Measurements from ENCODE around the gene DCAKD. TPM values are rescaled to one million over a fixed set of nuclear protein-coding genes. Genes with fewer than 3 reads are reported as not detected.

The DCAKD gene
- total RNA-seq: 61.5 and 65.9 TPM in 2 replicates

DNA sequence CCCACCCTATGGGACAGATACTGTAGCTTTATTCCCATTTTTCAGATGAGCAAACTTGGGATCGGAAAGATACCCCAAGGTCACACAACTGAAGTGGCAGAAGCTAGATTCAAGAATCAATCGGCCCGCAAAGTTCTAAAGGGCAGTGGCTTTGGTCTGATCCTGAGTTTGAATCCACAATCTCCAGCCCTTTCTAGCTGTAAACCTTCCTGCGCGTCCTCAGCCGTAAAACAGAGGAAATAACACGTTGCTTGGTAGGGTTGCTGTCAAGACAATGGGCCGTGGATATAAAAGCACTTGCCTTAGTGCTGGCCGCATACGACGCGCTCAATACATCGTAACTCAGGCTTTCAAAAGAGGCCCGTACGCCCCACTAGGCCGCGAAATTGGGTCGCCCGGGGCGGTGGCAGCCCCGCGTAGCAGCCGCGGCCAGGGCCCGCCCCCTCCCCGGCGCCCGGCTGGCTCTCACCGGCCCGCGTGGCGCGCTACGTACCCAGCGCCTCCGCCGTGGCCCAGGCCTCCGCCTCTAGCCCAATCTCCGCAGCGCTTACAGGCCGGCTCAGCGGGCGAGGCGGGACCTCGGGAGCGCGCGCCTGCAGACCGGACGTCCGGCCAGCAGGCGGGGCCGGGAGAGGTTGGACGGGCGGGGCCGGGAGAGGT is at the start of gene DCAKD:
Gene DCAKD, minus strand, starts transcription at position 573 of the 660 bp plus-strand sequence. CDS start 16,747 bp downstream, outside the sequence.
- H3K27me3 ChIP-seq (ENCODE audit: control insufficient read depth, insufficient read depth, low read length): no peaks in the 10 kb centered on the region
- TF ChIP-seq, protein P1, sequence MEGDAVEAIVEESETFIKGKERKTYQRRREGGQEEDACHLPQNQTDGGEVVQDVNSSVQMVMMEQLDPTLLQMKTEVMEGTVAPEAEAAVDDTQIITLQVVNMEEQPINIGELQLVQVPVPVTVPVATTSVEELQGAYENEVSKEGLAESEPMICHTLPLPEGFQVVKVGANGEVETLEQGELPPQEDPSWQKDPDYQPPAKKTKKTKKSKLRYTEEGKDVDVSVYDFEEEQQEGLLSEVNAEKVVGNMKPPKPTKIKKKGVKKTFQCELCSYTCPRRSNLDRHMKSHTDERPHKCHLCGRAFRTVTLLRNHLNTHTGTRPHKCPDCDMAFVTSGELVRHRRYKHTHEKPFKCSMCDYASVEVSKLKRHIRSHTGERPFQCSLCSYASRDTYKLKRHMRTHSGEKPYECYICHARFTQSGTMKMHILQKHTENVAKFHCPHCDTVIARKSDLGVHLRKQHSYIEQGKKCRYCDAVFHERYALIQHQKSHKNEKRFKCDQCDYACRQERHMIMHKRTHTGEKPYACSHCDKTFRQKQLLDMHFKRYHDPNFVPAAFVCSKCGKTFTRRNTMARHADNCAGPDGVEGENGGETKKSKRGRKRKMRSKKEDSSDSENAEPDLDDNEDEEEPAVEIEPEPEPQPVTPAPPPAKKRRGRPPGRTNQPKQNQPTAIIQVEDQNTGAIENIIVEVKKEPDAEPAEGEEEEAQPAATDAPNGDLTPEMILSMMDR (IDR thresholded peaks at IDR 0.05; ENCODE audit: insufficient read depth, low read length, poor library complexity, severe bottlenecking): no peak
- peak within 1 kb of the TSS; percentile 69 for H3K4me3 ChIP-seq (ENCODE audit: low read depth, low read length)
- peak; percentile 79 for DNase-seq (ENCODE audit: low read depth)
- H3K36me3 ChIP-seq (ENCODE audit: control insufficient read depth, insufficient read depth, low read length): no peaks in the 10 kb centered on the region

DNA sequence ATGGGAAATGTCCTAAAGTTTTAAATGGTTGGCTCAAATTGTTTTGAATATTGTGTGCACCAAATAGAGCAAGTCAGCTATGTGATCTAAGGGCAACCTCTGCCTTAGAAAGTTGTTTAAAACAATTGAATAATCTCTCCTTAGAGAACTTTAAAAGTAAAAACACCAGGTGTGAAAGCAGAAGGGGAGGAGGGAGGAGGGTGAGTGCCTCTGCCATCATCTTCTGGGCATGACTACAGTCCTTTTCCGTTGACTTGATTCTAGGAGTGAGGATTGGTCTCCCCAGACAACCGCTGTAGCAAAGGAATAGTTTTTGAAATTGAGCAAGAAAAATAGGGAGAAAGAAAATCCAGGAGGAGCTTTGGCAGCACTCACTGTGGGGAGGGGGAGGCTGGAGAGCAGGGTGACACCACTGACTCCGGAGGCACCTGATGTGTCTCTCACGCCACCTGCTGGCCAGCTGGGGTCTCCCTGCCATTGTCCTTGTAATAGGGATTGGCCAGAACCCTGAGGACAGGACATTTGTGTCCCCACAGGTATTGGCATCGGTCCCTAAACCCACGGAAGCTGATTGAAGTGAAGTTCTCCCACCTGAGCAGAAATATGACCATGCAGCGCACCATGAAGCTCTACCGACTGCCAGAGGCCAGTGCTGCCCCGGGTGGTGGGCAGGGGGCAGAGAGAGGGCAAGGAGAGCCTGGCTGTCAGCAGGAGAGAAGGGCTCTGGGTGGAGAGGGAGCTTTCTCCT is 47.6 kb upstream of the DCAKD start:
- no peak overlapping the region for H3K4me3 ChIP-seq (ENCODE audit: low read depth, low read length)
- no peak for DNase-seq (ENCODE audit: low read depth)
- TF ChIP-seq, protein P1 (IDR thresholded peaks at IDR 0.05; ENCODE audit: insufficient read depth, low read length, poor library complexity, severe bottlenecking): peak; percentile 96
- H3K27me3 ChIP-seq (ENCODE audit: control insufficient read depth, insufficient read depth, low read length): no peaks in the 10 kb centered on the region
- peaks cover 11% of the 10 kb centered on the region for H3K36me3 ChIP-seq (ENCODE audit: control insufficient read depth, insufficient read depth, low read length)

DNA sequence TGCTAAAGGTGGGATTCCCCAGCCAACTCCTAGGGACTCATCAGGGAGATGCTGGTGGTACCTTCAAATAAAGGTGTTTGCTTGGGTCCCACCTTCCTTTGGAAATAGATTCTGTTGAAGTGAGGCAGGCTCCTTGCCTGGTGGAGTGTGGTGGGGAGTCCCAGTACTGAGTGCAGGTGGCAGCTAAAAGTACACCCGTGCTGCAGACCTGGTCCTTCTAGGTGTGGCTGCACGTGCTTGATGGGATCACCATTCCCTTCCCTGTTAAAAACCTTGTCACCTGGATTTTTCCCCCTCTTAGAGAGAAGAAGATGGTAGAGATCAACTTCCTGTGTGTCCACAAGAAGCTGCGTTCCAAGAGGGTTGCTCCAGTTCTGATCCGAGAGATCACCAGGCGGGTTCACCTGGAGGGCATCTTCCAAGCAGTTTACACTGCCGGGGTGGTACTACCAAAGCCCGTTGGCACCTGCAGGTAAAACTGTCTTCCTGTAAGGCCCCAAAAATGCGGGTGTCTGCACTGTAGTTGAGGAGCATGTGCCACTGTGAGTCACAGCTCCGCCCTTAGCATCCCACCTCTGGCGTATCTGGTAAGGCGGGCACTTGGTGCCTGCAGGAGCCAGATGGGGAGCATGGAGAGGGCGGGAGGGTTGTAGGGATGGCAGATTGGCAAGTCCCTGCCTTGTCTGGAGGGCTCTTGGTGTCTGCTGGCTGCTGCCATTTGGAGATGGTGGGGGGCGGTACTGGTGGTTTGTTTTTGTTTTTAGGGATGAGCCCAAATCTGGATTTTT is 46.8 kb upstream of the DCAKD start:
- H3K36me3 ChIP-seq (ENCODE audit: control insufficient read depth, insufficient read depth, low read length): peaks cover 6% of the 10 kb centered on the region
- no peak overlapping the region for H3K4me3 ChIP-seq (ENCODE audit: low read depth, low read length)
- TF ChIP-seq, protein P1 (IDR thresholded peaks at IDR 0.05; ENCODE audit: insufficient read depth, low read length, poor library complexity, severe bottlenecking): no peak
- no peaks in the 10 kb centered on the region for H3K27me3 ChIP-seq (ENCODE audit: control insufficient read depth, insufficient read depth, low read length)
- no peak for DNase-seq (ENCODE audit: low read depth)

- Histone ChIP-seq H3K4me3 (ENCODE audit: low read depth, low read length) (no peak overlapping the region), H3K36me3 (ENCODE audit: control insufficient read depth, insufficient read depth, low read length) (peaks cover 5% of the 10 kb centered on the region), H3K27me3 (ENCODE audit: control insufficient read depth, insufficient read depth, low read length) (no peaks in the 10 kb centered on the region)
- DNase-seq (ENCODE audit: low read depth): no peak
- TF ChIP-seq, protein P1 (IDR thresholded peaks at IDR 0.05; ENCODE audit: insufficient read depth, low read length, poor library complexity, severe bottlenecking): no peak
Observed at GRCh38 chr17:45096926-45097325, 45.5 kb upstream of the DCAKD start.

GRCh38 chr17:45096141-45096540 is 44.7 kb upstream of the DCAKD start:
- H3K4me3 ChIP-seq (ENCODE audit: low read depth, low read length): no peak overlapping the region
- TF ChIP-seq, protein P1 (IDR thresholded peaks at IDR 0.05; ENCODE audit: insufficient read depth, low read length, poor library complexity, severe bottlenecking): peak; percentile 70
- no peak for DNase-seq (ENCODE audit: low read depth)
- H3K27me3 ChIP-seq (ENCODE audit: control insufficient read depth, insufficient read depth, low read length): no peaks in the 10 kb centered on the region
- peaks cover 5% of the 10 kb centered on the region for H3K36me3 ChIP-seq (ENCODE audit: control insufficient read depth, insufficient read depth, low read length)
